Endothelial cell of umbilical vein (primary cell): Measurements from ENCODE around the gene GRIK3. TPM values are rescaled to one million over a fixed set of nuclear protein-coding genes. Genes with fewer than 3 reads are reported as not detected.

Experiments
- BruUV-seq: library from RNA; stranded (reverse); fragments of 400-500 nt; replicated peaks from 2 replicates; lab custom pipeline; 2021; lab: Mats Ljungman, UMichigan
- CTCF ChIA-PET: fragments of 300-600, 350-600 bp; sonication (Branson Sonifier 250); formaldehyde crosslinking; loops from one replicate; lab custom pipeline; 2021; ENCODE audit warnings: antibody characterized with exemption, inconsistent platforms; lab: Charles Lee
- POLR2A ChIA-PET: fragments of 300-600, 350-600 bp; sonication (Branson Sonifier 250); formaldehyde crosslinking; loops from one replicate; lab custom pipeline; 2021; ENCODE audit warnings: antibody characterized with exemption, inconsistent platforms; lab: Charles Lee
- DNase-seq: peaks from one replicate; pipeline ENCODE4 v3.0.0-alpha.2; 2011; ENCODE audit warnings: low read depth, low spot score
- FAIRE-seq: peaks from 2 replicates; lab custom pipeline; 2011; peaks lifted over from hg19 to GRCh38; lab: Jason Lieb, UNC
- H2AFZ ChIP-seq: 2 replicates; pipeline ENCODE4 v1.6.0; 2012; ENCODE audit warnings: low read depth, low read length, control low read depth, inconsistent platforms
- H3K27ac ChIP-seq: 2 replicates; pipeline ENCODE4 v1.5.1; 2011; ENCODE audit warnings: low read depth, mild to moderate bottlenecking, control low read depth, low read length, moderate library complexity; ENCODE audit not compliant: insufficient read depth
- H3K27me3 ChIP-seq, 2 experiments: 2 replicates each; pipeline versions ENCODE4 v1.6.0 to v1.6.1; 2011; ENCODE audit warnings: low read length in 2 of 2, mixed read lengths in 1 of 2; ENCODE audit not compliant: control insufficient read depth in 2 of 2, insufficient read depth in 2 of 2
- H3K36me3 ChIP-seq, 2 experiments: 2 replicates in 1 of 2; 3 replicates in 1 of 2; pipeline ENCODE4 v1.5.1; 2011; ENCODE audit warnings: low read length in 2 of 2, mild to moderate bottlenecking in 1 of 2, moderate library complexity in 1 of 2; ENCODE audit not compliant: control insufficient read depth in 2 of 2, insufficient read depth in 2 of 2; ENCODE audit errors: extremely low read depth in 1 of 2
- H3K4me1 ChIP-seq: 3 replicates; pipeline ENCODE4 v1.5.1; 2011; ENCODE audit warnings: mild to moderate bottlenecking, low read length; ENCODE audit not compliant: control insufficient read depth, insufficient read depth; ENCODE audit errors: extremely low read depth
- H3K4me2 ChIP-seq: 2 replicates; pipeline ENCODE4 v1.6.1; 2011; ENCODE audit warnings: low read length, control low read depth, mixed read lengths; ENCODE audit not compliant: insufficient read depth
- H3K4me3 ChIP-seq, 3 experiments: fragments of 200-600 bp in 1 of 3; sonication (generic), shearing (Covaris generic) in 1 of 3; replicated peaks in 1 of 3; 2 replicates each; pipeline ENCODE4 v1.5.1; 2011 to 2016; ENCODE audit warnings: control low read depth in 3 of 3, low read length in 3 of 3, mild to moderate bottlenecking in 2 of 3, inconsistent platforms in 1 of 3, low read depth in 1 of 3, moderate library complexity in 1 of 3; ENCODE audit not compliant: insufficient read depth in 1 of 3
- H3K79me2 ChIP-seq: 2 replicates; pipeline ENCODE4 v1.6.0; 2012; ENCODE audit warnings: low read length, inconsistent platforms; ENCODE audit not compliant: control insufficient read depth, insufficient read depth
- H3K9ac ChIP-seq: replicated peaks from 2 replicates; pipeline ENCODE3; 2011; ENCODE audit warnings: low read length, control low read depth; ENCODE audit not compliant: insufficient read depth; ENCODE audit errors: extremely low read depth
- H3K9me1 ChIP-seq: replicated peaks from 3 replicates; pipeline ENCODE4 v1.6.0; 2011; ENCODE audit warnings: mild to moderate bottlenecking, low read length; ENCODE audit not compliant: control insufficient read depth, insufficient read depth; ENCODE audit errors: extremely low read depth
- H3K9me3 ChIP-seq: replicated peaks from 2 replicates; pipeline ENCODE4 v1.5.1; 2012; ENCODE audit warnings: low read length, inconsistent platforms; ENCODE audit not compliant: control insufficient read depth, insufficient read depth
- H4K20me1 ChIP-seq: replicated peaks from 2 replicates; pipeline ENCODE3; 2011; ENCODE audit warnings: mild to moderate bottlenecking, low read length; ENCODE audit not compliant: control insufficient read depth, insufficient read depth; ENCODE audit errors: extremely low read depth
- CTCF ChIP-seq, 2 donors: IDR thresholded peaks; 1 replicate in 1 of 2; 2 replicates in 1 of 2; pipeline ENCODE4 v1.5.1; 2011; ENCODE audit warnings: low read length in 2 of 2, mild to moderate bottlenecking in 2 of 2, moderate library complexity in 2 of 2, control low read depth in 1 of 2, inconsistent platforms in 1 of 2, low read depth in 1 of 2; ENCODE audit not compliant: insufficient read depth in 1 of 2; ENCODE audit errors: extremely low read depth in 1 of 2
- EZH2 ChIP-seq: IDR thresholded peaks from 2 replicates; pipeline ENCODE4 v1.6.1; 2012; ENCODE audit warnings: borderline replicate concordance, low read depth, mild to moderate bottlenecking, moderate library complexity, low read length, inconsistent platforms; ENCODE audit not compliant: severe bottlenecking
- FOS ChIP-seq: IDR thresholded peaks from 2 replicates; pipeline ENCODE4 v1.6.1; 2011; ENCODE audit warnings: mild to moderate bottlenecking, low read length, moderate library complexity, borderline replicate concordance; ENCODE audit not compliant: insufficient read depth
- GATA2 ChIP-seq: IDR thresholded peaks from 2 replicates; pipeline ENCODE4 v1.7.0; 2011; ENCODE audit warnings: low read depth, mild to moderate bottlenecking, moderate library complexity, mixed read lengths, low read length; ENCODE audit not compliant: insufficient read length, insufficient read depth
- JUN ChIP-seq: IDR thresholded peaks from 2 replicates; pipeline ENCODE4 v1.6.1; 2011; ENCODE audit warnings: borderline replicate concordance, low read depth; ENCODE audit not compliant: insufficient read length, insufficient read depth
- MAX ChIP-seq: IDR thresholded peaks from 2 replicates; pipeline ENCODE4 v1.6.1; 2011; ENCODE audit not compliant: insufficient read depth, insufficient read length
- MYC ChIP-seq: IDR thresholded peaks from one replicate; pipeline ENCODE4 v1.6.1; 2011; ENCODE audit warnings: mild to moderate bottlenecking, low read depth, low read length
- POLR2A ChIP-seq: IDR thresholded peaks from 2 replicates; pipeline ENCODE4 v1.6.1; 2012; ENCODE audit warnings: low read depth, mild to moderate bottlenecking, control low read depth, low read length
- POLR2AphosphoS5 ChIP-seq: IDR thresholded peaks from 2 replicates; pipeline ENCODE4 v1.6.1; 2012; ENCODE audit warnings: low read depth, mild to moderate bottlenecking, control low read depth, low read length, moderate library complexity; ENCODE audit not compliant: insufficient read depth
- dilution Hi-C: fragments of 300-500 bp; cut with MboI; formaldehyde crosslinking; loops from one replicate; pipeline ENCODE4 v1.15.0; 2019; ENCODE audit warnings: low sequenced_read_pairs; ENCODE audit not compliant: extremely low pct_ligation_motif_present
- intact Hi-C: fragments of 100-400 bp; cut with micrococcal nuclease; formaldehyde crosslinking; loops from one replicate; pipeline ENCODE4 v1.10.0; 2022
- polyA plus RNA-seq, 4 experiments: library from polyadenylated mRNA; depleted of rRNA in 3 of 4; stranded (reverse) in 3 of 4; unstranded in 1 of 4; fragments of >200 nt; gene quantifications; 2 replicates each; pipeline versions ENCODE4 v1.2.1 to v1.2.3, GENCODE V29; 2011 to 2012; ENCODE audit warnings: missing spikeins in 1 of 4
- total RNA-seq: library from RNA; stranded (reverse); gene quantifications from 2 replicates; pipeline ENCODE4 v1.2.3, GENCODE V29; 2021

The GRIK3 gene
- total and polyA plus RNA-seq, 2 donors (not counting 3 experiments of a cell fraction or from before 2014, with no cell fraction given), result not detected

GRCh38 chr1:36855699-36856494, 178.4 kb downstream of the GRIK3 start:
- TF ChIP-seq GATA2, result no peak
- TF ChIP-seq MYC, result no peak
- no peak for TF ChIP-seq JUN
- no peak for TF ChIP-seq POLR2AphosphoS5
- TF ChIP-seq MAX, result no peak
- no peak for TF ChIP-seq FOS
- no peak for TF ChIP-seq POLR2A
- TF ChIP-seq EZH2, result no peak
- no peak for TF ChIP-seq CTCF (IDR thresholded peaks at IDR 0.05; ENCODE audit: extremely low read depth in 1 of 2, insufficient read depth in 1 of 2, low read depth in 1 of 2, low read length in 2 of 2)
- Histone ChIP-seq H3K36me3 (no peaks in the 10 kb centered on the region), H2AFZ (no peak overlapping the region), H3K27me3 (no peaks in the 10 kb centered on the region), H3K9me3 (no peaks in the 10 kb centered on the region), H3K79me2 (no peaks in the 10 kb centered on the region), H3K27ac (no peak overlapping the region), H3K4me3 (no peak overlapping the region), H3K4me2 (no peak overlapping the region), H3K4me1 (no peaks in the 10 kb centered on the region), H3K9ac (no peak overlapping the region), H3K9me1 (no peaks in the 10 kb centered on the region), H4K20me1 (no peaks in the 10 kb centered on the region)
- ChIA-PET POLR2A (interaction anchor here (0.5 kb wide), 1 partner anchor 93 kb away, joined by 11 read pairs; no protein-coding TSS in a partner anchor), CTCF (no interaction called here)
- dilution Hi-C loops, result no loop called here
- DNase-seq, result no peak
- no peak for FAIRE-seq
- intact Hi-C loops, result no loop called here
- no TSS peak for BruUV-seq
